HCT116 (cell line): ENCODE results near the gene FRAS1. TPM values are rescaled to one million over a fixed set of nuclear protein-coding genes. Genes with fewer than 3 reads are reported as not detected.

Experiments
- ATAC-seq: fragments of 200-7000 bp; cut with Tn5 transposase; 2 replicates; pipeline ENCODE4 v1.9.1; 2020; ENCODE audit warnings: mild to moderate bottlenecking, moderate library complexity
- BruUV-seq: library from RNA; stranded (reverse); fragments of 400-500 nt; replicated peaks from 2 replicates; lab custom pipeline; 2021; lab: Mats Ljungman, UMichigan
- CTCF ChIA-PET: fragments of 300-600 bp; sonication (Branson Sonifier 250); formaldehyde crosslinking; loops from one replicate; lab custom pipeline; 2021; ENCODE audit warnings: antibody characterized with exemption; lab: Charles Lee
- POLR2A ChIA-PET: fragments of 300-600, 350-600 bp; sonication (Branson Sonifier 250); formaldehyde crosslinking; loops from one replicate; lab custom pipeline; 2021; ENCODE audit warnings: antibody characterized with exemption; lab: Charles Lee
- RAD21 ChIA-PET, 2 experiments: fragments of 300-600 bp; sonication (Branson Sonifier 250); formaldehyde crosslinking; loops; one replicate each; lab custom pipeline; 2023; ENCODE audit warnings: low total read pairs in 2 of 2; ENCODE audit not compliant: uncharacterized antibody in 2 of 2, unreplicated experiment in 2 of 2, low non-redundant PET in 1 of 2; lab: Charles Lee
- DNase-seq: peaks from one replicate; pipeline ENCODE4 v3.0.0-alpha.2; 2010; ENCODE audit warnings: low read depth, low spot score
- H2AFZ ChIP-seq: fragments of 200-600 bp; shearing (Covaris generic), sonication (generic); 2 replicates; pipeline ENCODE4 v1.6.1; 2017; ENCODE audit warnings: low read depth, mixed run types, mixed read lengths, antibody characterized with exemption, low read length; ENCODE audit not compliant: poor library complexity, severe bottlenecking
- H3K27ac ChIP-seq: 2 replicates; pipeline ENCODE4 v1.5.1; 2012; ENCODE audit warnings: low read depth, low read length
- H3K27me3 ChIP-seq: fragments of 200-600 bp; sonication (generic); 2 replicates; pipeline ENCODE4 v1.6.1; 2016; ENCODE audit warnings: mixed run types, low read length, mixed read lengths; ENCODE audit not compliant: insufficient read depth
- H3K36me3 ChIP-seq, 2 experiments: fragments of 200-500 bp in 1 of 2; fragments of 200-600 bp in 1 of 2; sonication (Bioruptor generic) in 1 of 2; sonication (generic) in 1 of 2; 2 replicates each; pipeline versions ENCODE4 v1.5.1 to v1.6.1; 2014 to 2016; ENCODE audit warnings: low read length in 2 of 2, inconsistent platforms in 1 of 2, mixed read lengths in 1 of 2, mixed run types in 1 of 2; ENCODE audit not compliant: insufficient read depth in 2 of 2, control insufficient read depth in 1 of 2
- H3K4me1 ChIP-seq, 2 experiments: fragments of 200-600 bp in 1 of 2; sonication (generic) in 1 of 2; 2 replicates each; pipeline versions ENCODE4 v1.5.1 to v1.6.1; 2012 to 2017; ENCODE audit warnings: low read length in 2 of 2, inconsistent platforms in 1 of 2, mild to moderate bottlenecking in 1 of 2, mixed read lengths in 1 of 2, mixed run types in 1 of 2, moderate library complexity in 1 of 2; ENCODE audit not compliant: insufficient read depth in 2 of 2, control insufficient read depth in 1 of 2
- H3K4me2 ChIP-seq: fragments of 200-600 bp; sonication (generic); 2 replicates; pipeline ENCODE4 v1.6.1; 2017; ENCODE audit warnings: mixed run types, low read length, mixed read lengths
- H3K4me3 ChIP-seq, 2 experiments: fragments of 200-600 bp in 1 of 2; sonication (generic) in 1 of 2; replicated peaks in 1 of 2; 2 replicates each; pipeline ENCODE4 v1.5.1; 2011 to 2016; ENCODE audit warnings: low read length in 2 of 2, control low read depth in 1 of 2, low read depth in 1 of 2, mild to moderate bottlenecking in 1 of 2, mixed read lengths in 1 of 2, mixed run types in 1 of 2
- H3K79me2 ChIP-seq: fragments of 200-600 bp; sonication (generic); 2 replicates; pipeline ENCODE4 v1.6.1; 2017; ENCODE audit warnings: mild to moderate bottlenecking, mixed run types, low read length, moderate library complexity, mixed read lengths; ENCODE audit not compliant: insufficient read depth
- H3K9ac ChIP-seq: fragments of 200-600 bp; sonication (generic); 2 replicates; pipeline ENCODE4 v1.6.1; 2016; ENCODE audit warnings: low read length, mixed read lengths
- H3K9me2 ChIP-seq: fragments of 200-600 bp; sonication (generic), shearing (Covaris generic); 2 replicates; pipeline ENCODE4 v1.6.1; 2017; ENCODE audit warnings: mixed run types, mild to moderate bottlenecking, moderate library complexity; ENCODE audit not compliant: insufficient read depth
- H3K9me3 ChIP-seq, 2 experiments: fragments of 200-500 bp in 1 of 2; fragments of 200-600 bp in 1 of 2; sonication (Bioruptor generic) in 1 of 2; sonication (generic) in 1 of 2; 2 replicates each; pipeline ENCODE4 v1.6.1; 2014 to 2017; ENCODE audit warnings: low read length in 2 of 2, mixed read lengths in 2 of 2, inconsistent platforms in 1 of 2, low read depth in 1 of 2, mild to moderate bottlenecking in 1 of 2, mixed run types in 1 of 2, moderate library complexity in 1 of 2; ENCODE audit not compliant: control insufficient read depth in 1 of 2, insufficient read depth in 1 of 2
- H4K20me1 ChIP-seq: fragments of 200-600 bp; sonication (generic), shearing (Covaris generic); 2 replicates; pipeline ENCODE4 v1.6.1; 2017; ENCODE audit warnings: mixed run types, mild to moderate bottlenecking, moderate library complexity; ENCODE audit not compliant: insufficient read depth
- ATF3 ChIP-seq: IDR thresholded peaks from 2 replicates; pipeline ENCODE4 v1.6.1; 2012
- CBX3 ChIP-seq: IDR thresholded peaks from 2 replicates; pipeline ENCODE4 v1.6.1; 2012; ENCODE audit warnings: low read depth
- ELF1 ChIP-seq: IDR thresholded peaks from 2 replicates; pipeline ENCODE4 v1.6.1; 2012; ENCODE audit warnings: low read depth, borderline replicate concordance
- EZH2phosphoT487 ChIP-seq: fragments of 200-600 bp; IDR thresholded peaks from 2 replicates; pipeline ENCODE4 v1.6.1; 2018; ENCODE audit warnings: antibody characterized with exemption, borderline replicate concordance
- FOSL1 ChIP-seq: IDR thresholded peaks from 2 replicates; pipeline ENCODE4 v1.6.1; 2012; ENCODE audit warnings: low read depth
- JUND ChIP-seq: IDR thresholded peaks from 2 replicates; pipeline ENCODE4 v1.6.1; 2012
- POLR2A ChIP-seq: IDR thresholded peaks from 2 replicates; pipeline ENCODE4 v1.7.0; 2011; ENCODE audit warnings: borderline replicate concordance; ENCODE audit not compliant: insufficient read depth, insufficient read length; ENCODE audit errors: extremely low read depth
- RAD21 ChIP-seq: IDR thresholded peaks from 2 replicates; pipeline ENCODE4 v1.6.1; 2012; ENCODE audit warnings: low read depth, mild to moderate bottlenecking
- SIN3A ChIP-seq: IDR thresholded peaks from 2 replicates; pipeline ENCODE4 v1.6.1; 2012; ENCODE audit warnings: low read depth
- SRF ChIP-seq: IDR thresholded peaks from 2 replicates; pipeline ENCODE4 v1.6.1; 2012; ENCODE audit warnings: low read depth
- TCF7L2 ChIP-seq: IDR thresholded peaks from 2 replicates; pipeline ENCODE4 v1.7.0; 2011; ENCODE audit warnings: borderline replicate concordance, inconsistent platforms; ENCODE audit not compliant: insufficient read depth, insufficient read length; ENCODE audit errors: extremely low read depth
- YY1 ChIP-seq: IDR thresholded peaks from 2 replicates; pipeline ENCODE4 v1.6.1; 2011; ENCODE audit warnings: low read length, low read depth, moderate library complexity, mild to moderate bottlenecking; ENCODE audit not compliant: insufficient replicate concordance; ENCODE audit errors: extremely low read depth
- ZBTB33 ChIP-seq: IDR thresholded peaks from 2 replicates; pipeline ENCODE4 v1.6.1; 2011; ENCODE audit warnings: mild to moderate bottlenecking, low read length, moderate library complexity; ENCODE audit not compliant: insufficient replicate concordance; ENCODE audit errors: extremely low read depth
- ZNF274 ChIP-seq: fragments of 200-500 bp; sonication (Bioruptor generic); IDR thresholded peaks from 2 replicates; pipeline ENCODE4 v1.6.1; 2014; ENCODE audit warnings: mild to moderate bottlenecking, low read depth, low read length, inconsistent platforms
- intact Hi-C: fragments of 100-400 bp; cut with micrococcal nuclease; formaldehyde crosslinking; loops from 2 replicates; pipeline ENCODE4 v1.10.0; 2022
- total RNA-seq: library from RNA; stranded (reverse); gene quantifications from one replicate; pipeline ENCODE4 v1.2.1, GENCODE V29; 2021; ENCODE audit not compliant: unreplicated experiment

Gene FRAS1
- total RNA-seq, 1 experiment from 2014 or later, result 33.5 TPM

- no peak overlapping the region for H3K4me2 ChIP-seq
- no TSS peak for BruUV-seq
Measured at GRCh38 chr4:78331186-78331585, 274.1 kb downstream of the FRAS1 start.

GRCh38 chr4:78331965-78332364 lies 274.8 kb downstream of the FRAS1 start:
- Histone ChIP-seq H3K4me1 (no peaks in the 10 kb centered on the region), H3K27me3 (no peaks in the 10 kb centered on the region), H3K36me3 (no peaks in the 10 kb centered on the region), H3K79me2 (no peaks in the 10 kb centered on the region), H2AFZ (no peak overlapping the region), H3K9ac (no peak overlapping the region), H3K4me3 (no peak overlapping the region), H3K9me2 (no peaks in the 10 kb centered on the region), H4K20me1 (no peaks in the 10 kb centered on the region), H3K4me2 (no peak overlapping the region), H3K27ac (no peak overlapping the region), H3K9me3 (no peaks in the 10 kb centered on the region)
- RAD21 ChIA-PET, result no interaction called here
- no peak for DNase-seq
- CTCF ChIA-PET, result no interaction called here
- intact Hi-C loops, result no loop called here
- ATAC-seq, result no peak
- no TSS peak for BruUV-seq
- POLR2A ChIA-PET, result no interaction called here
- TF ChIP-seq SRF, result no peak
- no peak for TF ChIP-seq ZNF274
- no peak for TF ChIP-seq ELF1
- TF ChIP-seq POLR2A, result no peak
- TF ChIP-seq CBX3, result no peak
- no peak for TF ChIP-seq YY1
- TF ChIP-seq ATF3, result no peak
- TF ChIP-seq TCF7L2, result no peak
- TF ChIP-seq FOSL1, result no peak
- no peak for TF ChIP-seq JUND
- TF ChIP-seq SIN3A, result no peak
- no peak for TF ChIP-seq RAD21
- no peak for TF ChIP-seq EZH2phosphoT487

More at GRCh38 chr4:78331186-78331585, 274.1 kb downstream of the FRAS1 start:
- TF ChIP-seq RAD21 (peak; percentile 15; the same call in 1 of the 2 replicates), ZBTB33 (no peak)
- ATAC-seq (no peak; the same call in 1 of the 2 replicates), DNase-seq (no peak)
- H3K27me3 ChIP-seq, result no peaks in the 10 kb centered on the region
- ChIA-PET CTCF (no interaction called here), POLR2A (no interaction called here), RAD21 (no interaction called here)
- H3K9ac ChIP-seq, result no peak overlapping the region
- H3K9me2 ChIP-seq, result no peaks in the 10 kb centered on the region
- no peak overlapping the region for H2AFZ ChIP-seq
- no peaks in the 10 kb centered on the region for H3K4me1 ChIP-seq
- no peaks in the 10 kb centered on the region for H3K79me2 ChIP-seq
- intact Hi-C loops, result no loop called here
- no peaks in the 10 kb centered on the region for H4K20me1 ChIP-seq
- H3K27ac ChIP-seq, result no peak overlapping the region
- no peaks in the 10 kb centered on the region for H3K9me3 ChIP-seq
- no peak overlapping the region for H3K4me3 ChIP-seq
- H3K36me3 ChIP-seq, result no peaks in the 10 kb centered on the region
